Astrocyte (in vitro differentiated cells and primary cell): ENCODE measurements around the gene CMTM5.

Source experiments
- EZH2 ChIP-seq: IDR thresholded peaks from 2 replicates; pipeline ENCODE4 v1.6.1; 2012; ENCODE audit warnings: mild to moderate bottlenecking, low read length, inconsistent platforms; ENCODE audit not compliant: insufficient read depth
- TF ChIP-seq, protein P1 (sequence below): IDR thresholded peaks from 2 replicates; pipeline ENCODE4 v1.5.1; 2011; ENCODE audit warnings: low read depth, mild to moderate bottlenecking, inconsistent platforms, low read length, moderate library complexity; ENCODE audit not compliant: insufficient read depth

DNA sequence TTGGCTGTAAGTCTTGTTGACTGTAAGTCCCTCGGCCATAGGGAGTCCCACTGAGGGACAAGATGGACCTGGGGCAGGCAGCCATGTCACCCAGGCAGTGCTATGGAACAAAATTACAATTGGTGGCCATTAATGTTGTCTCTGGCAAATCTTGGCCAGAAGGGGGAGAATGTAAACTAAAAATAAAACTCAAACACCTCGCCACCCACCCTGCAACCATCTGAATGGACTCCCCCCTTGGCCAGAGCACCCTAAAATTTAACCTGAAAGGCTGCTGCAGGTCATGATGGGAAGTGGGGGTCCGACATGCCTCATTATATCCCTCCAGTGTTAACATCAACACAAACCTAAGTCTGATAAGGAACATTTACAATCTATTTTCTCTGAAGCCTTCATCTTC is 32.4 kb upstream of the CMTM5 start:
- TF ChIP-seq, protein P1, sequence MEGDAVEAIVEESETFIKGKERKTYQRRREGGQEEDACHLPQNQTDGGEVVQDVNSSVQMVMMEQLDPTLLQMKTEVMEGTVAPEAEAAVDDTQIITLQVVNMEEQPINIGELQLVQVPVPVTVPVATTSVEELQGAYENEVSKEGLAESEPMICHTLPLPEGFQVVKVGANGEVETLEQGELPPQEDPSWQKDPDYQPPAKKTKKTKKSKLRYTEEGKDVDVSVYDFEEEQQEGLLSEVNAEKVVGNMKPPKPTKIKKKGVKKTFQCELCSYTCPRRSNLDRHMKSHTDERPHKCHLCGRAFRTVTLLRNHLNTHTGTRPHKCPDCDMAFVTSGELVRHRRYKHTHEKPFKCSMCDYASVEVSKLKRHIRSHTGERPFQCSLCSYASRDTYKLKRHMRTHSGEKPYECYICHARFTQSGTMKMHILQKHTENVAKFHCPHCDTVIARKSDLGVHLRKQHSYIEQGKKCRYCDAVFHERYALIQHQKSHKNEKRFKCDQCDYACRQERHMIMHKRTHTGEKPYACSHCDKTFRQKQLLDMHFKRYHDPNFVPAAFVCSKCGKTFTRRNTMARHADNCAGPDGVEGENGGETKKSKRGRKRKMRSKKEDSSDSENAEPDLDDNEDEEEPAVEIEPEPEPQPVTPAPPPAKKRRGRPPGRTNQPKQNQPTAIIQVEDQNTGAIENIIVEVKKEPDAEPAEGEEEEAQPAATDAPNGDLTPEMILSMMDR: no peak
- TF ChIP-seq EZH2: no peak
